22Rv1 (cell line): ENCODE measurements around the gene MYO9B.

ENCODE experiments used
- CTCF ChIP-seq: fragments of 450-650 bp; IDR thresholded peaks from 2 replicates; pipeline ENCODE4 v1.5.1; 2017; ENCODE audit warnings: mild to moderate bottlenecking
- ZFX ChIP-seq: fragments of 450-650 bp; IDR thresholded peaks from 2 replicates; pipeline ENCODE4 v1.6.1; 2017; ENCODE audit warnings: antibody characterized with exemption, borderline replicate concordance

- TF ChIP-seq CTCF, result no peak
- no peak for TF ChIP-seq ZFX
Measured at GRCh38 chr19:17149393-17150135, 74.0 kb downstream of the MYO9B start.
